Loucy (cell line): ENCODE measurements around the gene ATP13A5.

Experiments
- EZH2phosphoT487 ChIP-seq: fragments of 200-600 bp; IDR thresholded peaks from 2 replicates; pipeline ENCODE4 v1.6.1; 2018; ENCODE audit warnings: antibody characterized with exemption, mild to moderate bottlenecking, moderate library complexity, borderline replicate concordance
- TF ChIP-seq, protein P1 (sequence below): fragments of 200-600 bp; sonication (generic); conservative IDR thresholded peaks from 2 replicates; pipeline ENCODE4 v1.5.1; 2014; ENCODE audit warnings: mild to moderate bottlenecking, antibody characterized with exemption, low read length

DNA sequence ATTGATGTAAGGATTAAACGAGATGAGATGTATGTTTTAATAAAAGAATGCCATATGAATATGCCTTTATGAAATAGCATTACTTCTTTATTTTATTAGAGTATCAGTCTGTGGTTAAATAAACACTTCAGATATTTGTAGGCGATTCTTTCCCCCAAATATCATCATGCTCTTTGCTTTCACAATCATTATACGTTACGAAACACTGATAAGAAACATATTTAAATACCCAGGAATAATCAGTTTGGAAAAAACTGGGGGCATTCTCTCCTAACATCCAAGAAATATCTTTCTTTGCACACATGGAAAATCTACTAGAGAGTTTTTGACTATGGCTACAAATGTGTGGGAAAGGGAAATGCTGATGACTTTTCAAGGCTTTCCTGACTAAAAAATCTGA lies 142.0 kb downstream of the ATP13A5 start:
- TF ChIP-seq, protein P1, sequence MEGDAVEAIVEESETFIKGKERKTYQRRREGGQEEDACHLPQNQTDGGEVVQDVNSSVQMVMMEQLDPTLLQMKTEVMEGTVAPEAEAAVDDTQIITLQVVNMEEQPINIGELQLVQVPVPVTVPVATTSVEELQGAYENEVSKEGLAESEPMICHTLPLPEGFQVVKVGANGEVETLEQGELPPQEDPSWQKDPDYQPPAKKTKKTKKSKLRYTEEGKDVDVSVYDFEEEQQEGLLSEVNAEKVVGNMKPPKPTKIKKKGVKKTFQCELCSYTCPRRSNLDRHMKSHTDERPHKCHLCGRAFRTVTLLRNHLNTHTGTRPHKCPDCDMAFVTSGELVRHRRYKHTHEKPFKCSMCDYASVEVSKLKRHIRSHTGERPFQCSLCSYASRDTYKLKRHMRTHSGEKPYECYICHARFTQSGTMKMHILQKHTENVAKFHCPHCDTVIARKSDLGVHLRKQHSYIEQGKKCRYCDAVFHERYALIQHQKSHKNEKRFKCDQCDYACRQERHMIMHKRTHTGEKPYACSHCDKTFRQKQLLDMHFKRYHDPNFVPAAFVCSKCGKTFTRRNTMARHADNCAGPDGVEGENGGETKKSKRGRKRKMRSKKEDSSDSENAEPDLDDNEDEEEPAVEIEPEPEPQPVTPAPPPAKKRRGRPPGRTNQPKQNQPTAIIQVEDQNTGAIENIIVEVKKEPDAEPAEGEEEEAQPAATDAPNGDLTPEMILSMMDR: no peak
- TF ChIP-seq EZH2phosphoT487: no peak
